Measurements from ENCODE around the gene TMEM134.

TMEM134 gene

DNA sequence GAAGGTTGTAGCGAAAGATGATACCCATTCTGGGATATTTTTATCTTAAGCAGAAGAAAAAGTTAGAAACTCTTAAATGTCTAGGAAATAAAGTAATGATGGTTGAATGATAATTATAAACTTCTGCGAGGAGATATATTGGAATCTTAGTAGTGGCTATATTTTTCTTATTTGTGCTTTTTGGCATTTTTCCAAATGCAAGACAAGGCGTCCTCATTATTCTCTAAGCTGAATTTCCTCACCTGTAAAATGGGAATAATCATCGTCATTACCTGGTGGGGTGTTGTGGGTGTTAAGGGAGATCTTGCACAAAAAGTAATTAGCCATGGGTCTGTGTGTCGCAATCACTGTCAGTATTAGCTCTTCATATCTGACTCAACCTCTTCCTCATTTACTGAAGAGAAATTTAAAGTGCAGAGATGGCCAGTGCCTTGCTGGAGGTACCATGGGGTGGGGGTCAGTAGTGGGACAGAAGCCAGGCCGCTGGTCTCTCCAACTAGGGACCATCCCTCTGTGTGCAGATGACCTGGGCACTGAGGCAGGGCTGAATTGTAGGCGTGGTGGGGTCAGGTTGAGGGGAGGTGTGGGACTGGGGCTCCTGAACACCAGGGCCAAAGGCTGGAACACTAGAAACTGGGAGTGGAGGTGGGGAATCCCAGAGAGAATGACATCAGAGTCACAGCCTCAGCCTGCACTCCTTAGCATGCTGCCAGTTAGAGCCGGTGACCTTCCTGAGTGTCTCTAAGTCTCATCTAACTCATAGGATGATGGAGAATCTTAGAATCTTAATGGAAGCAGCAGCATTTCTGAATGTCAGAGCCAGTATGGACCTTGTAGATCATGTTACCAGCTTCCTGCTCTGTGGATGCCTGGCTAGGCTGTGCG lies 32.0 kb upstream of the TMEM134 start:
- H3K4me3 ChIP-seq (ENCODE audit: low read depth in 1 of 5, low read length in 5 of 5), result no peak overlapping the region
- peaks cover 0 to 3% (median 0%) of the 10 kb centered on the region in 5 donors for H3K27me3 ChIP-seq (ENCODE audit: control insufficient read depth in 5 of 5, insufficient read depth in 4 of 5, low read length in 5 of 5)
- no peaks in the 10 kb centered on the region for H3K9me3 ChIP-seq (ENCODE audit: control insufficient read depth in 5 of 5, low read length in 5 of 5)
- peaks cover 2 to 34% (median 23%) of the 10 kb centered on the region in 5 donors for H3K4me1 ChIP-seq (ENCODE audit: control insufficient read depth in 5 of 5, insufficient read depth in 5 of 5, low read length in 5 of 5)
- H3K9ac ChIP-seq (ENCODE audit: low read length in 5 of 5), result no peak overlapping the region
- H3K27ac ChIP-seq (ENCODE audit: low read depth, low read length), result no peak overlapping the region
- peaks cover 0 to 45% (median 9%) of the 10 kb centered on the region in 5 donors for H3K36me3 ChIP-seq (ENCODE audit: control insufficient read depth in 5 of 5, insufficient read depth in 5 of 5, low read length in 5 of 5)

GRCh38 chr11:67500484-67500821 lies 31.4 kb upstream of the TMEM134 start:
- no peaks in the 10 kb centered on the region for H3K9me3 ChIP-seq (ENCODE audit: control insufficient read depth in 5 of 5, low read length in 5 of 5)
- H3K4me3 ChIP-seq (ENCODE audit: low read depth in 1 of 5, low read length in 5 of 5), result no peak overlapping the region
- no peak overlapping the region for H3K27ac ChIP-seq (ENCODE audit: low read depth, low read length)
- peaks cover 0 to 28% (median 16%) of the 10 kb centered on the region in 5 donors for H3K4me1 ChIP-seq (ENCODE audit: control insufficient read depth in 5 of 5, insufficient read depth in 5 of 5, low read length in 5 of 5)
- no peak overlapping the region for H3K9ac ChIP-seq (ENCODE audit: low read length in 5 of 5)
- peaks cover 0 to 3% (median 0%) of the 10 kb centered on the region in 5 donors for H3K27me3 ChIP-seq (ENCODE audit: control insufficient read depth in 5 of 5, insufficient read depth in 4 of 5, low read length in 5 of 5)
- H3K36me3 ChIP-seq (ENCODE audit: control insufficient read depth in 5 of 5, insufficient read depth in 5 of 5, low read length in 5 of 5), result peaks cover 0 to 51% (median 13%) of the 10 kb centered on the region in 5 donors

- no peak overlapping the region for H3K4me3 ChIP-seq (ENCODE audit: low read depth in 1 of 5, low read length in 5 of 5)
- H3K27ac ChIP-seq (ENCODE audit: low read depth, low read length), result no peak overlapping the region
- H3K36me3 ChIP-seq (ENCODE audit: control insufficient read depth in 5 of 5, insufficient read depth in 5 of 5, low read length in 5 of 5), result peaks cover 0 to 56% (median 16%) of the 10 kb centered on the region in 5 donors
- peaks cover 0 to 3% (median 0%) of the 10 kb centered on the region in 5 donors for H3K27me3 ChIP-seq (ENCODE audit: control insufficient read depth in 5 of 5, insufficient read depth in 4 of 5, low read length in 5 of 5)
- H3K9ac ChIP-seq (ENCODE audit: low read length in 5 of 5), result no peak overlapping the region
- H3K4me1 ChIP-seq (ENCODE audit: control insufficient read depth in 5 of 5, insufficient read depth in 5 of 5, low read length in 5 of 5), result peaks cover 0 to 24% (median 14%) of the 10 kb centered on the region in 5 donors
- no peaks in the 10 kb centered on the region for H3K9me3 ChIP-seq (ENCODE audit: control insufficient read depth in 5 of 5, low read length in 5 of 5)
Measured at GRCh38 chr11:67499808-67500483, 30.9 kb upstream of the TMEM134 start.

DNA sequence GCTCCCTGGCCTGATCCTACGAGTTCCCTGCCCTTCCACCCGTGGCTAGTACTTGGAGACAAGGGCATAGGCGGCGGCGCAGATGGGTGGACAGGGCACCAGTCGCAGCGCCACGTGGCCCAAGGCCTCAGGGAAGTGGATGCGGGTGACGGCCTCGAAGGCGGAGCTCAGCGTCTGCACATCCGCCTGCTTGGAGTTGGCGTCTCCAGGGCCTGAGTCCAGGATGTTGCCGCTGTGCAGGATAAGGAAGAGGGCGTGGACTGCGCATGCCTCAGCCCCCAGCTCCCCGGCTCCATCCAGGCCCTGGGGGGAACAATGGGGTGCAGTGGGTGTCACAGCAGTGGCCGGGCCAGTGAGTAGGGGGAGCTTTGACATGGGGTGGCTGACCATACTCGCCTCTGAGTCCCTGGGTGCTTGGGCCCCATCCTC lies 29.5 kb upstream of the TMEM134 start:
- H3K4me3 ChIP-seq (ENCODE audit: low read depth in 1 of 5, low read length in 5 of 5), result no peak overlapping the region
- peaks cover 0 to 64% (median 21%) of the 10 kb centered on the region in 5 donors for H3K36me3 ChIP-seq (ENCODE audit: control insufficient read depth in 5 of 5, insufficient read depth in 5 of 5, low read length in 5 of 5)
- peaks cover 0 to 13% (median 3%) of the 10 kb centered on the region in 5 donors for H3K4me1 ChIP-seq (ENCODE audit: control insufficient read depth in 5 of 5, insufficient read depth in 5 of 5, low read length in 5 of 5)
- no peak overlapping the region for H3K9ac ChIP-seq (ENCODE audit: low read length in 5 of 5)
- H3K27me3 ChIP-seq (ENCODE audit: control insufficient read depth in 5 of 5, insufficient read depth in 4 of 5, low read length in 5 of 5), result no peaks in the 10 kb centered on the region
- no peaks in the 10 kb centered on the region for H3K9me3 ChIP-seq (ENCODE audit: control insufficient read depth in 5 of 5, low read length in 5 of 5)
- H3K27ac ChIP-seq (ENCODE audit: low read depth, low read length), result no peak overlapping the region

- no peak overlapping the region for H3K4me3 ChIP-seq (ENCODE audit: low read depth in 1 of 5, low read length in 5 of 5)
- H3K36me3 ChIP-seq (ENCODE audit: control insufficient read depth in 5 of 5, insufficient read depth in 5 of 5, low read length in 5 of 5), result peaks cover 0 to 71% (median 27%) of the 10 kb centered on the region in 5 donors
- peaks cover 0 to 11% (median 0%) of the 10 kb centered on the region in 5 donors for H3K4me1 ChIP-seq (ENCODE audit: control insufficient read depth in 5 of 5, insufficient read depth in 5 of 5, low read length in 5 of 5)
- no peak overlapping the region for H3K9ac ChIP-seq (ENCODE audit: low read length in 5 of 5)
- H3K27ac ChIP-seq (ENCODE audit: low read depth, low read length), result no peak overlapping the region
- no peaks in the 10 kb centered on the region for H3K9me3 ChIP-seq (ENCODE audit: control insufficient read depth in 5 of 5, low read length in 5 of 5)
- no peaks in the 10 kb centered on the region for H3K27me3 ChIP-seq (ENCODE audit: control insufficient read depth in 5 of 5, insufficient read depth in 4 of 5, low read length in 5 of 5)
Measured at GRCh38 chr11:67497656-67498291, 28.7 kb upstream of the TMEM134 start.

GRCh38 chr11:67496113-67496512 lies 27.1 kb upstream of the TMEM134 start:
- Histone ChIP-seq H3K4me1 (ENCODE audit: control insufficient read depth in 5 of 5, insufficient read depth in 5 of 5, low read length in 5 of 5) (peaks cover 0 to 11% (median 0%) of the 10 kb centered on the region in 5 donors), H3K9me3 (ENCODE audit: control insufficient read depth in 5 of 5, low read length in 5 of 5) (no peaks in the 10 kb centered on the region), H3K9ac (ENCODE audit: low read length in 5 of 5) (no peak overlapping the region), H3K27me3 (ENCODE audit: control insufficient read depth in 5 of 5, insufficient read depth in 4 of 5, low read length in 5 of 5) (no peaks in the 10 kb centered on the region), H3K27ac (ENCODE audit: low read depth, low read length) (no peak overlapping the region), H3K4me3 (ENCODE audit: low read depth in 1 of 5, low read length in 5 of 5) (no peak overlapping the region), H3K36me3 (ENCODE audit: control insufficient read depth in 5 of 5, insufficient read depth in 5 of 5, low read length in 5 of 5) (peaks cover 0 to 74% (median 40%) of the 10 kb centered on the region in 5 donors)

DNA sequence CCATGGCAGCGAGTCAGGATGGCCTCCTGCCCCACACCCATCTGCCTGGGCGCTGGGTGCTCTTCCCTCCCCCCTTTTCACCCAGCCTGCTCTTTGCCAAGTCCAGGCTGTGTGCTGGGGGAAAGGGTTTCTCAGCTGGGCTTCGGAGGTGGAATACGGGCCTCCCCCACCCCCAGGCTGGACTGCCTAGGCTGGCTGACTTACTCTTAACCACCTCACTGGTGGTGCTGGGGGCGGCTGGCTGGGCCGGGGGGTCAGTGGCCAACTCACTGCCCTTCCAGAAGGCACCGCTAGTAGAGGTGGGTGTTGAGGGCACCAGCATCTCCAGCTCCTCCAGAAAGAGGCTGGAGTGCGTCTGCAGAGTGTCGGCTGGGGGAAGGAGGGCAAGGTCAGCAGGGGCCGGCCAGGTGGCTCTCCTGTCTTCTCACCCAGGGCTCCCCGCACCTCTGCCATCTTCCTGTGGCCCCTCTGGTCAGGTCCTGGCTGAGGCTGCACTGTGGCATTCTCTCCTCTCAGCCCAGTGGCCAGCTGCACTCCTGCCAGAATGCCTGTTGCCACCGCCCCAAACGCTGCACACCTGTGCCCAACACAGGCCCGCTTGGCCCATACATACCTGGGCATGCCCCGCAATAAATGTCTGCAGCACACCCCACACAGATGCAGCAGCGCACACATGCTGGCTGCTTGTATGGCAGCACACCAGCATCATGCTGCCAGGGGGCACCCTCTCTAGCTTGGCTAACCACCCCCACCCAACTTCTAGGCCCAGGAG lies 26.4 kb upstream of the TMEM134 start:
- H3K27me3 ChIP-seq (ENCODE audit: control insufficient read depth in 5 of 5, insufficient read depth in 4 of 5, low read length in 5 of 5), result no peaks in the 10 kb centered on the region
- no peak overlapping the region for H3K4me3 ChIP-seq (ENCODE audit: low read depth in 1 of 5, low read length in 5 of 5)
- no peaks in the 10 kb centered on the region for H3K9me3 ChIP-seq (ENCODE audit: control insufficient read depth in 5 of 5, low read length in 5 of 5)
- H3K36me3 ChIP-seq (ENCODE audit: control insufficient read depth in 5 of 5, insufficient read depth in 5 of 5, low read length in 5 of 5), result peaks cover 0 to 81% (median 47%) of the 10 kb centered on the region in 5 donors
- H3K4me1 ChIP-seq (ENCODE audit: control insufficient read depth in 5 of 5, insufficient read depth in 5 of 5, low read length in 5 of 5), result peaks cover 0 to 11% (median 0%) of the 10 kb centered on the region in 5 donors
- H3K9ac ChIP-seq (ENCODE audit: low read length in 5 of 5), result no peak overlapping the region
- no peak overlapping the region for H3K27ac ChIP-seq (ENCODE audit: low read depth, low read length)

DNA sequence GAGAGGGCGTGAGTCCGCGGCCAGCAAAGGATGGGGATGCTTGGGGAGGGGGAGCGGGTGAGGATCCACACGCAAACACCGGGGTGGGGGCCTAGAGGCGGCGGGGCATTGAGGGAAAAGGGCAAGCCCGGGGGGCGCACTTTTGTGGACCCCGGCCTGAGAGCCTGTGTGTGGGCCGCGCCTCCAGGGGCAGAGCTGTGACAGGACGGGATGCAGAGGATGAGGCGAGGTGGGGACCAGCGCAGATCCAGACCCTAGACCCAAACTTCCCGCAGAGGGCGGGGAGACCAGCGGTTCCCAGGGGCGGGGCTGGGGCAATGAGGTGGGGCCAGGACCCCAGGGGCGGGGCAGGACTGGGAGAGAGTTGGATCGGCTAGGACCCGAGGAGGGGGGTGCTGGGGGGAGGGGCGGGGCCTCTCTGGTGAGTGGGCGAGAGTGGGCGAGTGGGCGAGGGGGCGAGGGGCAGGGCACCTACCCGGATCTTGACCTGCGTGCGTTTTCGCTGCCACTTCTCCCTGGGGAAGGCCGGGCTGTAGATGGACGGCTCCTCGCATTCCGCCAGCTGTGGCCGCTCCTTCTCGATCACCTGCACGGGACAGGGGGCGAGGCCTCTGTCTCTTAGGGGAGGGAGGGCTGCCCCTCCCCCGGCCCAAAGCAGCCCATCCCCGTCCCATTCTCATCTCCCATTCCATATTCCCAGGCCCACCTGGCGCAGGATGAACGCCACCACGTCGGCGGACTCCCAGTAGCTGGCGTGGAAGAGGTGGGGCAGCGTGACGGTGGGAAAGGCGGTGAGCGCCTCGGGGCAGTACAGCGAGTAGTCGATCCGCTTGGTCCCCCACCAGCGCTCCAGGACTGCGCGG lies 25.6 kb upstream of the TMEM134 start:
- H3K9ac ChIP-seq (ENCODE audit: low read length in 5 of 5), result no peak overlapping the region
- H3K4me3 ChIP-seq (ENCODE audit: low read depth in 1 of 5, low read length in 5 of 5), result no peak overlapping the region
- H3K27me3 ChIP-seq (ENCODE audit: control insufficient read depth in 5 of 5, insufficient read depth in 4 of 5, low read length in 5 of 5), result no peaks in the 10 kb centered on the region
- peaks cover 0 to 11% (median 0%) of the 10 kb centered on the region in 5 donors for H3K4me1 ChIP-seq (ENCODE audit: control insufficient read depth in 5 of 5, insufficient read depth in 5 of 5, low read length in 5 of 5)
- peaks cover 0 to 81% (median 55%) of the 10 kb centered on the region in 5 donors for H3K36me3 ChIP-seq (ENCODE audit: control insufficient read depth in 5 of 5, insufficient read depth in 5 of 5, low read length in 5 of 5)
- H3K9me3 ChIP-seq (ENCODE audit: control insufficient read depth in 5 of 5, low read length in 5 of 5), result no peaks in the 10 kb centered on the region
- no peak overlapping the region for H3K27ac ChIP-seq (ENCODE audit: low read depth, low read length)

Measured in subcutaneous abdominal adipose tissue (tissue), 5 donors.